Spleen (tissue), 11 donors: ENCODE measurements around the gene SPATA31C2. TPM values are rescaled to one million over a fixed set of nuclear protein-coding genes. Genes with fewer than 3 reads are reported as not detected.

Experiments
- DNase-seq: peaks from one replicate; pipeline ENCODE4 v3.0.0-alpha.2; 2020
- H3K27ac ChIP-seq, 8 donors: fragments of 200-600 bp; sonication (generic) in 7 of 8; 1 replicate in 4 of 8; 2 replicates in 4 of 8; pipeline versions ENCODE4 v1.5.0 to v1.8.0; 2016 to 2021; ENCODE audit warnings: inconsistent platforms in 4 of 8, mild to moderate bottlenecking in 4 of 8, moderate library complexity in 1 of 8
- H3K27me3 ChIP-seq, 7 donors: fragments of 200-600 bp; sonication (generic) in 6 of 7; replicated peaks in 1 of 7; 1 replicate in 4 of 7; 2 replicates in 3 of 7; pipeline versions ENCODE4 v1.5.0 to v1.8.0; 2016 to 2021; ENCODE audit warnings: inconsistent platforms in 3 of 7, mild to moderate bottlenecking in 1 of 7
- H3K36me3 ChIP-seq, 6 donors: fragments of 200-600 bp; sonication (generic) in 5 of 6; 1 replicate in 4 of 6; 2 replicates in 2 of 6; pipeline versions ENCODE4 v1.5.0 to v1.8.0; 2016 to 2021; ENCODE audit warnings: inconsistent platforms in 2 of 6
- H3K4me1 ChIP-seq, 6 donors: fragments of 200-600 bp; sonication (generic) in 5 of 6; 1 replicate in 3 of 6; 2 replicates in 3 of 6; pipeline versions ENCODE4 v1.5.0 to v1.8.0; 2016 to 2021; ENCODE audit warnings: inconsistent platforms in 3 of 6
- H3K4me3 ChIP-seq, 8 donors: fragments of 200-600 bp; sonication (generic) in 7 of 8; 1 replicate in 4 of 8; 2 replicates in 4 of 8; pipeline versions ENCODE4 v1.5.0 to v1.8.0; 2016 to 2021; ENCODE audit warnings: inconsistent platforms in 4 of 8, mild to moderate bottlenecking in 4 of 8, moderate library complexity in 2 of 8
- H3K9me3 ChIP-seq, 8 donors: fragments of 200-600 bp; sonication (generic) in 7 of 8; 1 replicate in 4 of 8; 2 replicates in 4 of 8; pipeline versions ENCODE4 v1.5.0 to v1.8.0; 2016 to 2021; ENCODE audit warnings: inconsistent platforms in 4 of 8
- POLR2A ChIP-seq, 3 donors: fragments of 450-650 bp; IDR thresholded peaks; one replicate each; pipeline ENCODE4 v1.5.1; 2017; ENCODE audit warnings: antibody characterized with exemption in 3 of 3, mild to moderate bottlenecking in 1 of 3
- POLR2AphosphoS5 ChIP-seq, 3 donors: sonication (generic); formaldehyde crosslinking; IDR thresholded peaks; one replicate each; pipeline ENCODE4 v1.5.1; 2017; ENCODE audit warnings: antibody characterized with exemption in 3 of 3
- WGBS, 5 donors: extraction: QIAGEN DNeasy Blood & Tissue Kit in 3 of 5; methylation state at CpG; one replicate each; pipeline versions ENCODE4 v1.1.5 to v1.1.7; 2013 to 2018; 5-methylcytosine and 5-hydroxymethylcytosine counted together
- intact Hi-C: fragments of 100-400 bp; cut with DNase I; formaldehyde crosslinking; loops from one replicate; pipeline ENCODE4 v1.15.0; 2023; ENCODE audit warnings: low total_unique reads
- polyA plus RNA-seq, 3 donors: library from polyadenylated mRNA; stranded (reverse); fragments of 200-250 nt; gene quantifications; one replicate each; pipeline ENCODE4 v1.2.1, GENCODE V29; 2013
- total RNA-seq, 7 donors: library from RNA; depleted of rRNA in 3 of 7; stranded (reverse); fragments of >200 nt in 3 of 7; fragmentation: NEBNext Ultra II Directional in 4 of 7; extraction: Animal tissue kit (Norgen Biotek cat#: 25700) in 4 of 7; gene quantifications; one replicate each; pipeline versions ENCODE4 v1.1.0 to v1.2.1, GENCODE V29; 2016 to 2021
- TF ChIP-seq, protein P1 (sequence below), 11 experiments: fragments of 200-600 bp in 7 of 11; fragments of 450-650 bp in 4 of 11; sonication (generic) in 4 of 11; IDR thresholded peaks in 8 of 11; conservative IDR thresholded peaks in 3 of 11; 1 replicate in 7 of 11; 2 replicates in 4 of 11; pipeline versions ENCODE4 v1.4.0 to v1.8.0; 2016 to 2021; ENCODE audit warnings: antibody characterized with exemption in 11 of 11, inconsistent platforms in 4 of 11, mild to moderate bottlenecking in 1 of 11
- donor health status: healthy with polysubstance abuse.
- donor health status: DM: no; HTN: no; CAD: no; lungs with moderate emphysema.
- donor health status: DM: no; HTN: no; CAD: no.
- donor health status: Bipolar disorder and iron deficiency.
- donor health status: healthy.
- donor health status: DM: no; HTN: no; CAD: no.
- donor health status: DM: yes; HTN: yes; CAD: no.

Gene SPATA31C2
- total and polyA plus RNA-seq, 10 donors: not detected

DNA sequence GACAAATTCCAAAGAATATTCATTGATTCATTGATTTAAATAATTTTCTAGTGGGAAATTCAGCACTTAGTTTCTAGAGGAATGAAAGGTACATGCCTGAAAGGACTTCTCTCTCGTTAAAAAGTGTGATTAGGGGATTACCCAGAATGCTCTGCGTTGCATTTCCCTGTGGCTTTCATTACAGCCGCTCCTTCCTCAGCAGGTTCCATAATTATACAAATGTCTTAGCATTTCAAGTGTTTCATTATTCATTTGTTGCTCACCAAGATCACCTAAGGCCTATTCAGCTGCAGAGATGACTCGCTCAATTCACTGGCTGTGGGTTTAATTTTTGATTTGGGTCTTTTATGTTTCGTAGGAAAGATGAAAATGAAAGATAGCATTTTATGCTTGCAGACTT, 52.8 kb downstream of the SPATA31C2 start:
- TF ChIP-seq, protein P1, sequence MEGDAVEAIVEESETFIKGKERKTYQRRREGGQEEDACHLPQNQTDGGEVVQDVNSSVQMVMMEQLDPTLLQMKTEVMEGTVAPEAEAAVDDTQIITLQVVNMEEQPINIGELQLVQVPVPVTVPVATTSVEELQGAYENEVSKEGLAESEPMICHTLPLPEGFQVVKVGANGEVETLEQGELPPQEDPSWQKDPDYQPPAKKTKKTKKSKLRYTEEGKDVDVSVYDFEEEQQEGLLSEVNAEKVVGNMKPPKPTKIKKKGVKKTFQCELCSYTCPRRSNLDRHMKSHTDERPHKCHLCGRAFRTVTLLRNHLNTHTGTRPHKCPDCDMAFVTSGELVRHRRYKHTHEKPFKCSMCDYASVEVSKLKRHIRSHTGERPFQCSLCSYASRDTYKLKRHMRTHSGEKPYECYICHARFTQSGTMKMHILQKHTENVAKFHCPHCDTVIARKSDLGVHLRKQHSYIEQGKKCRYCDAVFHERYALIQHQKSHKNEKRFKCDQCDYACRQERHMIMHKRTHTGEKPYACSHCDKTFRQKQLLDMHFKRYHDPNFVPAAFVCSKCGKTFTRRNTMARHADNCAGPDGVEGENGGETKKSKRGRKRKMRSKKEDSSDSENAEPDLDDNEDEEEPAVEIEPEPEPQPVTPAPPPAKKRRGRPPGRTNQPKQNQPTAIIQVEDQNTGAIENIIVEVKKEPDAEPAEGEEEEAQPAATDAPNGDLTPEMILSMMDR (IDR thresholded peaks at IDR 0.05 in 8 of 11, conservative IDR thresholded peaks at IDR 0.05 in 3 of 11): no peak
- TF ChIP-seq POLR2A (IDR thresholded peaks at IDR 0.05) (no peak), POLR2AphosphoS5 (IDR thresholded peaks at IDR 0.05) (no peak)

DNA sequence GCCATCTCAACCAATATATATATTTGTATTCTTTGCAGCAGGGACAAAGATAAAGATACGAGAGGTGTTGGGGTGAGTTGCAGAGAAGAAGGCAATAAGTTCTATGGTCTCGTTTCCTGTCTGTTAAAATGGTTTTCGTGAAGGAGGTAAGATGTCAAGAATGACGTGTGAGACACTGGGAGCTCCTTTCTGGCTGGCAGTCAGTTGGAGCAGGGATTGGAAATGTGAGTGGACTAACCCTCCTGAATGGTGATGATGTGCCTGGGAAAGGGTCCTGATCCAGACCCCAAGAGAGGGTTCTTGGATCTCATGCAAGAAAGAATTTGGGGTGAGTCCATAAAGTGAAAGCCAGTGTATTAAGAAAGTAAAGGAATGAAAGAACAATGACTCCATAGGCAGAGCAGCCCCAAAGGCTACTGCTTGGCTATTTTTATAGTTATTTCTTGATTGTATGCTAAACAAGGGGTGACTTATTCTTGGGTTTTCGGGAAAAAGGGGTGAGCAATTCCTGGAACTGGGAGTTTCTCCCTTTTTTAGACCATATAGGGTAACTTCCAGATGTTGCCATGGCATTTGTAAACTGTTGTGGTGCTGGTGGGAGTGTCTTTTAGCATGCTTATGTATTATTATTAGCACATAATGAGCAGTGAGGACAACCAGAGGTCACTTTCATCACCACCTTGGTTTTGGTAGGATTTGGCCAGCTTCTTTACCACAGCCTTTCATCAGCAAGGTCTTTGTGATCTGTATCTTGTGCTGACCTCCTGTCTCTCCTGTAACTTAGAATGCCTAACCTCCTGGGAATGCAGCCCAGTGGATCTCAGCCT, 53.7 kb downstream of the SPATA31C2 start:
- TF ChIP-seq POLR2A (IDR thresholded peaks at IDR 0.05): no peak
- no peak for TF ChIP-seq POLR2AphosphoS5 (IDR thresholded peaks at IDR 0.05)
- TF ChIP-seq, protein P1 (IDR thresholded peaks at IDR 0.05 in 8 of 11, conservative IDR thresholded peaks at IDR 0.05 in 3 of 11): no peak
- no peaks in the 10 kb centered on the region for H3K4me1 ChIP-seq
- no peak overlapping the region for H3K27ac ChIP-seq
- intact Hi-C loops: no loop called here
- H3K27me3 ChIP-seq: peaks cover 0 to 6% (median 0%) of the 10 kb centered on the region in 7 donors
- no peak overlapping the region for H3K4me3 ChIP-seq
- no peaks in the 10 kb centered on the region for H3K36me3 ChIP-seq
- DNase-seq: no peak
- 74 to 86% (median 80%) methylated on average over 5 of the region's 5 CpGs for WGBS, 5 donors
- H3K9me3 ChIP-seq: peaks cover 0 to 9% (median 0%) of the 10 kb centered on the region in 8 donors

More for the DNA sequence above, 52.8 kb downstream of the SPATA31C2 start:
- H3K27ac ChIP-seq: no peak overlapping the region
- no peak for DNase-seq
- H3K4me1 ChIP-seq: no peaks in the 10 kb centered on the region
- WGBS, 5 donors: 88 to 94% (median 91%) methylated on average over 5 of the region's 5 CpGs
- peaks cover 0 to 9% (median 0%) of the 10 kb centered on the region in 8 donors for H3K9me3 ChIP-seq
- H3K36me3 ChIP-seq: no peaks in the 10 kb centered on the region
- intact Hi-C loops: no loop called here
- peaks cover 0 to 12% (median 0%) of the 10 kb centered on the region in 7 donors for H3K27me3 ChIP-seq
- no peak overlapping the region for H3K4me3 ChIP-seq

Other genes starting within 250 kb of the SPATA31C2 start
- gene SPATA31C1, start 220.5 kb downstream of the SPATA31C2 start, total RNA-seq: not detected
- not detected for gene SPATA31C1, start 220.5 kb downstream of the SPATA31C2 start, polyA plus RNA-seq
- 1 to 10 TPM; 1.9 to 3.6 (median 2.9) TPM for gene CDK20, start 163.9 kb downstream of the SPATA31C2 start, total RNA-seq
- gene CDK20, start 163.9 kb downstream of the SPATA31C2 start, polyA plus RNA-seq: 1 to 10 TPM; 1.3 to 1.9 (median 1.3) TPM
- 10 to 100 TPM; 39.6 to 55.1 (median 49.8) TPM for gene SPIN1, start 250.0 kb upstream of the SPATA31C2 start, total RNA-seq
- gene SPIN1, start 250.0 kb upstream of the SPATA31C2 start, polyA plus RNA-seq: 10 to 100 TPM; 12.6 to 21.0 (median 13.2) TPM